Right lobe of liver (tissue), 4 donors: Measurements from ENCODE around the gene SLC37A2.
"Not testable (repeated sequence)": the region's sequence is repeated elsewhere in the genome, so short reads cannot be mapped to it uniquely, and the experiment has no call there.

Experiments
- CTCF ChIP-seq, 4 donors: fragments of 200-600 bp in 3 of 4; fragments of 450-650 bp in 1 of 4; IDR thresholded peaks; one replicate each; pipeline versions ENCODE4 v1.5.1 to v1.8.0; 2016 to 2022; ENCODE audit warnings: antibody characterized with exemption in 4 of 4, mild to moderate bottlenecking in 2 of 4
- POLR2A ChIP-seq: fragments of 450-650 bp; IDR thresholded peaks from one replicate; pipeline ENCODE4 v1.6.1; 2017; ENCODE audit warnings: antibody characterized with exemption, mild to moderate bottlenecking
- donor health status: DM: no; HTN: no; CAD: no.
- donor health status: DM: no; HTN: no; CAD: no.
- donor health status: DM: no; HTN: yes; CAD: no.

- not testable (repeated sequence) for TF ChIP-seq CTCF (IDR thresholded peaks at IDR 0.05); POLR2A
These were observed 7.0 kb upstream of the SLC37A2 start for GRCh38 chr11:125056111-125056510.
